GM19455 (cell line): ENCODE data around the gene WDFY3.

Experiments used
- ATAC-seq: cut with Tn5 transposase; IDR thresholded peaks from one replicate; pipeline ENCODE4 v1.9.1; 2021; ENCODE audit not compliant: unreplicated experiment

Gene WDFY3

GRCh38 chr4:84948056-84948455 lies 18.4 kb downstream of the WDFY3 start:
- no peak for ATAC-seq

DNA sequence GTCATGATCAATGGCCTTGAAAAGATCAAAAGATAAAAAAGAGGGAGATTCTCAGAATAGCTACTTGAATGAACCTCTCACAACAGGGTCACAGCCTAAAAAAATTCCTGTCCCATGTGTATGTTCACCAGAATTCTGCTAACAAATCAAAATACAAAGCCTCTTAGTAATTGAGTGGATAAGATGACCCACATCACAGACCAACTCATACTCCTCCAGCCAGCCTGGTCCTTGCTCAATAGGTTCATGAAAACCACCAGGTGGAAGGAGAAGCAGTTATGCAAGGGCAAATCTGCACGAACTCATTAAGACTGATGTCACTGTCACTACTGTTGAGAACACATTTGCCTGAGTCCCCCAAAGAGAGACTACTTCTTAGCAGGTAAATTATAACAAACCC lies 21.5 kb downstream of the WDFY3 start:
- no peak for ATAC-seq

DNA sequence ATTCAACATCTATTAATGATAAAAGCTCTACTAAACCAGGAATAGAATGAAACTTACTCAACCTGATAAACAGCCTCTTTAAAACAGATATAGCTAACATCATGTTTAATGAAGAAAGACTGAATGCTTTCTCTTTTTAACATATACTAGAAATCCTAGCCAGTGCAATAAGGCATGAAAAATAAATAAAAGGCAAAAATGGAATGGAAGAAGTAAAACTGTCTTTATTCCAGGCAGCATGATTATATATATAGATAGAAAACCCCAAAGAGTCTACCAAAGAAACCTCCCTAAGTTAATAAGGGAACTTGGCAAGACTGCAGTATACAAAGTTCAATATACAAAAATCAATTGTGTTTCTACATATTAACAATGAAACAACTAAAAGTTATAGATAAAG lies 25.5 kb downstream of the WDFY3 start:
- no peak for ATAC-seq

GRCh38 chr4:84939113-84939512 lies 27.4 kb downstream of the WDFY3 start:
- no peak for ATAC-seq

DNA sequence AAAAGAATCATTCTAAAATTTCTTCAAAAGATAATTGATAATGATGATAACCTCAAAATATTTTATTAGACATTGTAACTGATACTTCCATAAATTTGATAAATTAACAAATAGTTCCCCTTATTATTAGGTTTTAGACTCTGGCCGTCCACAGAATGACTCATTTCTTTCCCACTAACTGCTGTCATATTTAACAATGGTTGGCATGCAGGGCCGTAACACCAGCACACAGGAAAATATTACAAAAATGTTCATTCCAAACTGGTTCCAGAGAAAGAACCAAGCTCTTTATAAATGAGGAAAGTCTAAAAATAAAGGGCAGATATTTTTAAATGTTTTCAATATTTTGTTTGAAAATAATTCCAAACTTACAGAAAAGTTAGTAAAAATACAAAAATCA lies 28.2 kb downstream of the WDFY3 start:
- no peak for ATAC-seq

DNA sequence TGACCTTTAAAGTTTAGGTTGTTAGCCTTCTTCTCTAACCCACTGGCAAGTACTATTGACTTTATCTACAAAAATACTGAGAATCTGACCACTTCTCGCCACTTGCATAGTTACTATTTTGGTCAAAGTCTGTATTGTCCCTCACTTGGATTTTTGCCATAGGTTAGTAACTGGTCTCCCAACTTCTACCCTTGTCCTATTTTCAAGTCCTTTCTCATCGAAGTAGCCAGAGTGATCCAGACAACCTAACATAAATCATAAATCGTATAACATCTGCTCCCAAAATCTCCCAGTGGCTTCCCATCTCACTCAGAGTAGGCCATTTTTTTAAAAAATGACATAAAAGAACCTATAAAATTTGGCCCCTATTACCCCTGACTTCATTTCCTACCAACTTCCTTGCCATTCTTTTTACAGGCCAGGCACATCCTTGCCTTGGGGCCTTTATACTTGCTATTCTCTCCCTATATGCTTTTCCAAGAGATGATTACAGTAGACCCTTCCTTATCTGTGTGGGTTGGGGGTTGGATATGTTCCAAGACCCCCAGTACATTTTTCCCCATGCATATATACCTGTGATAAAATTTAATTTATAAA lies 29.0 kb downstream of the WDFY3 start:
- ATAC-seq: no peak

DNA sequence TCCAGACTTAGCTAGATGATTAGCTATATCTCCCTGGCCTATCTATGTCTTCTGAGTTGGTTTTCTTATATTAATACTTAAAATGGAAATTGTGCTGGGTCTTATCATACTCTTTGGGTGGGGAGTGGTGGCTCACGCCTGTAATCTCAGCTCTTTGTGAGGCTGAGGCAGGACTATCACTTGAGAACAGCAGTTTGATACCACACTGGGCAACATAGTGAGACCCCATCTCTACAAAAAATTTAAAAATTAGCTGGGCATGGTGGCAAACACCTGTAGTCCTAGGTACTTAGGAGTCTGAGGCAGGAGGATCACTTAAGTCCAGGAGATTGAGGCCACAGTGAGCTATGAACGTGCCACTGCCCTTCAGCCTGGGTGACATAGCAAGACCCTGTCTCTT lies 30.4 kb downstream of the WDFY3 start:
- no peak for ATAC-seq

DNA sequence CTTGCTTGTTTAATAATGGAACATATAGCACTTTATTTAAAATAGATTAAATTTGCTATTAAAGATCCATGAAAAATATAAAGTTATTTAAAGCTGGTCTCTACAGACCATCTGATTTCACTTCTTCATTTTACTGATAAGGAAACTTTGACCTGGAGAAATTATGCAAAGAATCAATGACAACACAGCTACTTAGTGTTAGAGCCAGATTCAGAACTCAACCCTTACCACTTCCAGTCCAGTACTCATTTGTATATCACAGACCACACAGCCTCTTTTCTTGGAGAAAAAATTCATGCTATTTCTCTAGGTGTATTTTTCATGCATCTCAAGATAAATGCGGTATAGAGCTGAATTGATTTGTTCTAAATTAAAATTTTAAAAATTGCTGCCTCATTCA lies 34.0 kb downstream of the WDFY3 start:
- ATAC-seq: no peak

GRCh38 chr4:84931961-84932360 lies 34.5 kb downstream of the WDFY3 start:
- no peak for ATAC-seq

DNA sequence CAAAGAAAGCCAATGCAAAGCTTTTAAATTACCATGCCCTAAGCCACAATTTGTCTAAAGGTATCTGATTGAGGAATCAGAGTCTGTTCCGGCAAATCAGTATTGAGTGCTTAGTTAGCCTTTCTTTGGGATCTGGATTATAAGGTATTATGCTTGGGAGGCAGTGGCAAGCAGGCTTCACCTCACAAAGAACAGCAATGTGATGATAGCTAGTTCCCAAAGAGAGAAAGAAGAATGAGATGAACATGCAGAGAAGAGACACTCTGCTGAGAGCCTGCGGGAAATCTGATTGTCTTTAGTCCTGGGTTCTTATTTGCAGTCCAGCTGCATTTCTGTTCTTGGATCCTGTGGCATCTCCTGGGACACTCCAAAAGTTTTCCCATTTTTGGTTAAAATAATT lies 35.2 kb downstream of the WDFY3 start:
- ATAC-seq: no peak

- no peak for ATAC-seq
These were observed 38.4 kb downstream of the WDFY3 start for GRCh38 chr4:84928089-84928488.

DNA sequence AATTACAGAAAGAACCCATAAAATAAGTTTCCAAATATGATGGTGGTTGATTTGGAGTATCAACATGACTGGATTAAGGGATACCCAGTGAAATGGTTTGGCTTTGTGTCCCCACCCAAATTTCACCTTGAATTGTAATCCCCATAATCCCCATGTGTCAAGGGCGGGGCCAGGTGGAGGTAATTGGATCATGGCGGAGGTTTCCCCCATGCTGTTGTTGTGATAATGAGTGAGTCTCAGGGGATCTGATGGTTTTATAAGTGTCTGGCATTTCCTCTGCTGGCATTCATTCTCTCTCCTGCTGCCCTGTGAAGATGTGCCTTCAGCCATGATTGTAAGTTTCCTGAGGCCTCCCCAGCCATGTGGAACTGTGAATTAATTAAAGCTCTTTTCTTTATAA lies 39.1 kb downstream of the WDFY3 start:
- no peak for ATAC-seq

DNA sequence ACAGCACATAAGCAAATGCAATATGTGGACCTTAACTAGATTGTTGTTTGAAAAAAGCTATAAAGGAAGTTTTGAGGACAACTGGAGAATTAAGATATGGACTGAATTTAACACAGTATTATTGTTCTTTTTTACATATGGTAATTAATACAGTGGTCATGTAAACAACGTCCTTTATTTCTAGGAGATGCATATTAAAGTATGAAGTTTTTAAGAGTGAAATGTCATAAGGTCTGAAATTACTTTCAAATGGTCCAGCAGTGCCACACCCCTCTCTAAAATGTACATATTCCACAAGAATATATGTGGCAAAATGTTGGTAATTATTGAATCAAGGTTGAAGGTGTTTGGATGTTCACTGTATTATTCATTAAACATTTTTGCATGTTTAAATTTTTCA lies 40.9 kb downstream of the WDFY3 start:
- ATAC-seq: no peak

- no peak for ATAC-seq
These were observed 42.1 kb downstream of the WDFY3 start for GRCh38 chr4:84924434-84924833.

GRCh38 chr4:84920617-84921016 lies 45.9 kb downstream of the WDFY3 start:
- no peak for ATAC-seq

DNA sequence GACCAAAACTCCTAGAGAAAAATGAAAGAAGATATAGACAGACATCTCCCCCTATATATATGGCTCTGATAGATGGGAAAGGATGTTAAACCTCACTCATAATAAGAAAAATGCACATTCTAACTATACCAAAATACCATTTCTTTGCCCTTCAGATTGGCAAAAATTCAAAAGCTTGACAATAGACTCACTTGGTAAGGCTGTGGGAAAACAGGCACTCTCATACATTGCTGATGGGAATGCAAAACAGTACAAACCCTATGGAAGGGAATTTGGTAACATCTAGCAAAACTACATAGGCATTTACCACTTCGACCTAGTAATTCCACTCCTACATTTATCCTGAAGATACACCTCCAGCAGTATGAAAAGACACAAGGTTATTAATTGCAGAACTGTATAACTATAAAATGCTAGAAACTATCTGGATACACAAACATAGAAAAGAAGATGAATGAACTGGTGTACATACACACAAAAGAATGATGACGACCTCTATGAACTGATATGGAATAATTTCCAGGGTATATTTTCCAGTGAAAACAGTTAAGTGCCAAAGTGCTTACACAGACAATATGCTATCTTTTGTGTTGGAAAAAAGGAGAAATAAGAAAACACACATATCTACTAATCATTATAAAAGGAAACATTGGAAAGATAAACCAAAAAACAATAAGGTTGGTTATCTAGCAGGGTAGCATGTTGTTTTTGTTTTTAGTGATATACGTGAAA lies 48.5 kb downstream of the WDFY3 start:
- ATAC-seq: no peak

DNA sequence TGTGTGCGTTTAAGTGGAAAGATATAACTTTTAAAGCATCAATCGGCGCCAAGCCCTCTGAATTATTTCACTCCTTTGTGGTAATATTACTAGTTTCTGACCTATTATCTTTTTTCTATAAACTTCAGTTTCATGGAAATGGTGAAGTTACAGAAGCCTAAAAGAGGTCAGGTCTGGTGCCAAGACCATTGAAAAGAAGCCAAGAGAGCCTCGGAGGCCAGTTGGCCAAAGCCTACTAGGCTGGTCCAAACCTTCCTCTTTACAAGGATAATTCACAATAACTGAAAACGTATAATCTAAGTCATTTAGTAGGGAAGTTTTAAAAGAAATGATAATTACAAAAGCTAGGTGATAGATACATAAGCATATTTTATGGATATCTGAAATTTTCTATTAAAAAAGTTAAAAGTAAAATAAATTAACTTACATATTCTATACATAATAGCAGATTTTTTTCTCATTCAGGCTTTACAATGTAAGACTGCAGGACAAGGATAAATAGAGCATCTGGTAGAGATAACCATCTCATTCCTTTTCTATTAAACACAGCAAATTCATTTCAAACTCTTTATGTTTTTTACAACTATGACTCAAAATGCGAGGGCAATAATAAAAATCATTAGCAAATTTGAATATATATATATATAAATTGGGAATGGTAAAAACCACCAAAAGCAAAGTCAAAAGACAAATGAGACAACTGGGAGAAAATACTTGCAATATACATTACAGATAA lies 49.2 kb downstream of the WDFY3 start:
- no peak for ATAC-seq

- no peak for ATAC-seq
These were observed 50.3 kb downstream of the WDFY3 start for GRCh38 chr4:84916227-84916626.

DNA sequence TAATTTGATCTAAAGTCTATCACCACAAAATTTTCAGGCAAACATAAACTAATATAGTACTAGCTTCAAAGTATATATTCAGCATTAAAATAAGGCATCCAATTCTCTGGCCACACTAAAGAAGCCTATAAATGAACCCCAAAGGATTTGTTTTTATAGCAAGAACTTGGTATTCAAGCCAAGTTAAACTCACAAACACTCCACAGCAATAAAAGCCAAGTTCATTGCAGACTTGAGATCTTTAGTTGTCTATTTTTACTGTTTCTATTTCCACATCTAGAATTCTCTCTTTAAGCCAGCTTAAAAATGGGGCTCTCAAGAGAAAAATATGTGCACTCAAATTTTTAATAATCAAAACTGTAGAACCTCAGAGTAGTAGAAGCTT lies 51.1 kb downstream of the WDFY3 start:
- ATAC-seq: no peak

GRCh38 chr4:84914686-84915395 lies 51.6 kb downstream of the WDFY3 start:
- ATAC-seq: no peak

- no peak for ATAC-seq
These were observed 53.3 kb downstream of the WDFY3 start for GRCh38 chr4:84913176-84913575.

DNA sequence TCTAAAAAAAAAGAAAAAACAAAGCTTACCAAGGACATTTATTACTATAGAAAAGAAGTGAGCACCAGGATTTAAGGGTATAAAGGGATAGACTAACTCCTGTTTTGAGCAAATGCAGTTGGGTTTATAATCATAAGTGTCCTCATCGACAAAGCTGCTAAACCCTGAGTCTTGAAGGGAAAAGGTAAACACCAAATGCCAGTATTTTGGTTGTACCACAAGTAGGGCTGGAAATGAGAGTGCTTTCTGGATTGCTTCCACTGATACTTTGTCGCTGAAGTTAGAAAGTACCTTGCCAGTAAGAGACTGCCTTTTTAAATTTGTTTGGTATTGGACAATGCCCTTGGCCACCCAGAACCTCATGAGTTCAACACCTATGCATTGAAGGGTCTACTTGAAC lies 53.7 kb downstream of the WDFY3 start:
- ATAC-seq: no peak
